Gastrocnemius medialis (tissue), 4 donors: ENCODE results near the gene FGF19.

Experiments
- POLR2A ChIP-seq, 2 donors: fragments of 450-650 bp; IDR thresholded peaks; one replicate each; pipeline ENCODE4 v1.6.1; 2017; ENCODE audit warnings: antibody characterized with exemption in 2 of 2, mild to moderate bottlenecking in 2 of 2, moderate library complexity in 2 of 2
- TF ChIP-seq, protein P1 (sequence below), 5 experiments: fragments of 450-650 bp in 3 of 5; fragments of 200-600 bp in 2 of 5; sonication (generic) in 2 of 5; IDR thresholded peaks in 4 of 5; conservative IDR thresholded peaks in 1 of 5; 1 replicate in 4 of 5; 2 replicates in 1 of 5; pipeline ENCODE4 v1.5.1; 2016 to 2019; ENCODE audit warnings: antibody characterized with exemption in 5 of 5, mild to moderate bottlenecking in 3 of 5, moderate library complexity in 3 of 5

DNA sequence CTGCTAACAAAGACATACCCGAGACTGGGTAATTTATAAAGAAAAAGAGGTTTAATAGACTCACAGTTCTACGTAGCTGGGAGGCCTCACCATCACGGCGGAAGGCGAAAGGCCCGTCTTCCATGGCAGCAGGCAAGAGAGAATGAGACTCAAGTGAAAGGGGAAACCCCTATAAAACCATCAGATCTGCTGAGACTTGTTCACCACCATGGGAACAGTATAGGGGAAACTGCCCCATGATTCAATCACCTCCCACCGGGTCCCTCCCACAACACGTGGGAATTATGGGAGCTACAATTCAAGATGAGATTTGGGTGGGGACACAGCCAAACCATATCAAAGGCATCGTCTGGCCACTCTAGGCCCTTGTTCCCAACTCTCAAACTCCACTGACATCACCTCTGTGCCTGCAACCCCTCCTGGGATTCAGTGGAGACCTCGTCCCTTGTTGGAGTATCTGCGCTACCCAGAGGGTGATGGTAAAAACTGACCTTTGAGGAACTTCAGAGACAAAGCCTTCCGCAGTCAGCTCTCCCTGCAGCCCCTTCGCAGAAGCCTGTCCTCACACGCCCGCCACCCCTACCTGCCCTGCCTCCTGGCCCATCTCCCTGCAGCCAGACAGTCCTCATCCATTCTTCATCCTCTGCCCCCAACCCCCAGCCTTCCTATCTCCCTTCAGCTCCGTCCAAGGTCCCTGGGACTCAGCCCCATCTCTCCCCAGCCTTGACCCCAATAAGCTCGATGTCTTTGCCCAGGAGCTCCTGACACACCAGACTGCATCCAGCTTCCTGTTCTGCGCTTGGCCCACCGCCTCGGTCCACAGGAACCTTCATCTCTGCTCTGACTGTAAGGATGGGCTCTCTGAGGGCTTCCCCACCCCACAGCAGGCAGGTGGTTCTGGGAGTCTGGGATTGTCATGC is 47.0 kb downstream of the FGF19 start:
- TF ChIP-seq, protein P1, sequence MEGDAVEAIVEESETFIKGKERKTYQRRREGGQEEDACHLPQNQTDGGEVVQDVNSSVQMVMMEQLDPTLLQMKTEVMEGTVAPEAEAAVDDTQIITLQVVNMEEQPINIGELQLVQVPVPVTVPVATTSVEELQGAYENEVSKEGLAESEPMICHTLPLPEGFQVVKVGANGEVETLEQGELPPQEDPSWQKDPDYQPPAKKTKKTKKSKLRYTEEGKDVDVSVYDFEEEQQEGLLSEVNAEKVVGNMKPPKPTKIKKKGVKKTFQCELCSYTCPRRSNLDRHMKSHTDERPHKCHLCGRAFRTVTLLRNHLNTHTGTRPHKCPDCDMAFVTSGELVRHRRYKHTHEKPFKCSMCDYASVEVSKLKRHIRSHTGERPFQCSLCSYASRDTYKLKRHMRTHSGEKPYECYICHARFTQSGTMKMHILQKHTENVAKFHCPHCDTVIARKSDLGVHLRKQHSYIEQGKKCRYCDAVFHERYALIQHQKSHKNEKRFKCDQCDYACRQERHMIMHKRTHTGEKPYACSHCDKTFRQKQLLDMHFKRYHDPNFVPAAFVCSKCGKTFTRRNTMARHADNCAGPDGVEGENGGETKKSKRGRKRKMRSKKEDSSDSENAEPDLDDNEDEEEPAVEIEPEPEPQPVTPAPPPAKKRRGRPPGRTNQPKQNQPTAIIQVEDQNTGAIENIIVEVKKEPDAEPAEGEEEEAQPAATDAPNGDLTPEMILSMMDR (IDR thresholded peaks at IDR 0.05 in 4 of 5, conservative IDR thresholded peaks at IDR 0.05 in 1 of 5): no peak
- TF ChIP-seq POLR2A (IDR thresholded peaks at IDR 0.05): no peak
